OCI-M1 (cell line): Measurements from ENCODE around the gene SUMO2.
"Not testable (repeated sequence)": the region's sequence is repeated elsewhere in the genome, so short reads cannot be mapped to it uniquely, and the experiment has no call there.

ENCODE experiments used
- DNase-seq: peaks from one replicate; lab custom pipeline; 2025; lab: John Stamatoyannopoulos, UW

The SUMO2 gene

DNA sequence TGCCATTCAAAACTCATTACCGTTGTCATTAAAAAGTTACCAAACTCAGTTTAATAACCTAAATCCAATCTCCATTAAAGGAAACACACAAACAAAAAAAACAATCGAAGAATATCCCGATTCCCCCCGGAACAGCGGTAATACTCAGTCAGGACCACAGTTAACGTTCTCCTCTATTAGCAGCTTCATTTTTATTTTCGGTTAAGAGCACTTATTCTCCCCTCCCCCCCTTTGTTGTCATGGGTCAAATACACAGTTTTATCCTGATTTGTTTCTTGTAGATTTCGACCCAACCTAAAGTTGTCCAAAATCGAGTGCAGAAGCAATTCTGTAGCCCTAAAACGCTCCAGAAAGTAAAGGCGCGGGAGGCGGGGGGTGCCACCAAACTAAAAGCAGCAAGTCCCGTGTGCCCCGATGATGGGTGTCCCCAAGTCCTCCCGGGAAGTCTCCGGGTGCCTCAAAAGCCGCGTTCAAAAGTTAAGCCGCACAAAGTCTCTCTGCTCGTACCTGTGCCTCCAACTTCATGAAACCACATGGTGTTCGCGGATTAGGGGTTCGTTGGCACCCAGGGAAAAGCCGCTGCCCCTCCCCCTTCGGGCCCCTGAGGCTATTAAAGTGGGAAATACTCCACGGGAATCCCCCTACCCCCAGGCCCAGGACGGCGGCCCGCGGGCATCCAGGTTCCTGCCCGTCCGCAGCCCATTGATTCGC is 996 bp downstream of the SUMO2 start:
- DNase-seq = peak; percentile 46

DNA sequence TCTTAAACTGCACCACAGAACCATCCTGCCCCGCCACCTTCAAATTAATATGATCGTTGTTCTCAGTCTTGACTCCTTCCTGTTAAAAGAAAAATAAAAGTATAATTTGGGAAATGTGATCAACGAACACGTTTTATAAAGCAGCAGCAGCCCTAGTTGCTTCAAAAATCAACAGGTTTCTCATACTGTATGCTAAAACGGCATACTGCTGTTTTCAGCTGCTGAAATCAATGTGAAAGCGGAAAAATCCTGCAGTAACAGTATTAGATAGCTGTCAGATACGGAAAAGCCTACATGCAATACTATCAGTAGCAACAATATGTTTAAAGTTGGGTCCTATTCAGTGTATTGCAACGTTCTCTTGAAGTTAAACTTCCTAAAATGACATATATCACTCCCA is 1.6 kb downstream of the SUMO2 start:
- DNase-seq = peak; percentile 30

DNA sequence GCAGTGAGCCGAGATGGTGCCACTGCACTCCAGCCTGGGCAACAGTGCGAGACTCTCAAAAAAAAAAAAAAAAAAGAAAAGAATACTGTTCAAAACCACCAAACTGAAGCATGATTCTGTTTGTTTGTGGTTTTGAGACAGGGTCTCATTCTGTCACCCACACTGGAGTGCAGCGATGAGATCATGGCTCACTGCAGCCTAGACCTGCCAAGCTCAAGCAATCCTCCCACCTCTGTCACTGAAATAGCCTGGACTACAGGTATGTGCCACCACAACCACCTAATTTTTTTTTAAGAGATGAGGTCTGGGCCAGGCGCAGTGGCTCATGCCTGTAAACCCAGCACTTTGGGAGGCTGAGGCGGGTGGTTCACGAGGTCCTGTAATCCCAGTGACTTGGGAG is 4.3 kb downstream of the SUMO2 start:
- no peak for DNase-seq

DNA sequence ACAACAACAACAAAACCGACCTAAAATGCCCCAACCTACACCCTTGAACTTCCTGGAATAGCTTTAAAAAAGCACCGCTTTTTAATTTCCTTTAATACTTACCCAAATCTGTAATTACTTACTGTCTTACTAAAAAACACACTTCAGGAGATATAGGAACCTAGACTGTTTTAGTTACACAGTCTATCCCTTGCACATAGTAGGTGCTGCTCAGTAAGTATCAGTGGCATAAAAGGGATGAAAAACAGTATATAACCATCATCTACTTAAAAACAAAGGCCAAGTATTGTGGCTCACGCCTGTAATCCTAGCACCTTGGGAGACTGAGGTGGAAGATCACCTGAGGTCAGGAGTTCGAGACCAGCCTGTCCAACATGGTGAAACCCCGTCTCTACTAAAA is 6.1 kb downstream of the SUMO2 start:
- no peak for DNase-seq

DNA sequence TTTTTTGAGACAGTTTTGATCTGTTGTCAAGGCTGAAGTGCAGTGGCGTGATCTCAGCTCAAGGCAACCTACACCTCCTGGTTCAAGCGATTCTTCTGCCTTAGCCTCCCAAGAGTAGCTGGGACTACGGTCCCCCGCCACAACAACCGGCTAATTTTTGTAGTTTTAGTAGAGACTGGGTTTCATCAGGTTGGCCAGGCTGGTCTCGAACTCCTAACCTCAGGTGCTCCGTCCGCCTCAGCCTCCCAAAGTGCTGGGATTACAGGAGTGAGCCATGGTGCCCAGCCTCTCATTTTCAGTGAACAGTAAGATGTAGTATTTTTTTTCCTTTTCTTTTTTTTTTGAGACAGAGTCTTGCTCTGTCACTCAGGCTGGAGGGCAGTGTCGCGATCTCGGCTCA is 7.8 kb downstream of the SUMO2 start:
- no peak for DNase-seq

DNA sequence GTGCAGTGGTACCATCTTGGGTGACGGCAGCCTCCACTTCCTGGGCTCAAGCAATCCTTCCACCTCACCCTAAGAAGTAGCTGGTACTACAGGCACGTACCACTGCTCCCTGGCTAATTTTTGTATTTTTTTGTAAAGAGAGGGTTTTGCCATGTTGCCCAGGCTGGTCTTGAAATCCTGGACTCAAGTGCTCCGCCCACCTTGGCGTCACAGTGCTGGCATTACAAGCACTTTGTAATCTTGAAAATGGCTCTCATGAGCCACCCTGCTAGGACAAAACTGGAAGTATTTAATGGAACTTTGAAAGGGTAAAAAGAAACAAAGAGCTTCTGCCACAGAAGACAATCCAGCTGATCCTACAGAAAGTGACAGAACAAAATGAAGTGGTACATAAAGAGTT is 9.2 kb downstream of the SUMO2 start:
- DNase-seq = no peak

DNA sequence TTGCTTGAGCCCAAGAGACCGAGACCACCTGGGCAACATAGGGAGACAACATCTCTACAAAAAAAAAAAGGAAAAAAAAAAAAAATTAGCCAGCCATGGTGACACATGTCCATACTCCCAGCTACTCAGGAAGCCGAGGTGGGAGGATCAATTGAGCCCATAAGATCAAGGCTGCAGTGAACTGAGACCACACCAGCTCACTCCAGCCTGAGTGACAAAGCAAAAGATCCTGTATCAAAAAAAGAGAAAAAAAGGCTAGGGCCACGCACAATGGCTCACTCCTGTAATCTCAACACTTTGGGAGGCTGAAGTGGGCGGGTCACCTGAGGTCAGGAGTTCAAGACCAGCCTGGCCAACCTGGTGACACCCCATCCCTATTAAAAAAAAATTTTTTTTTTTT is 13.8 kb downstream of the SUMO2 start:
- no peak for DNase-seq

DNA sequence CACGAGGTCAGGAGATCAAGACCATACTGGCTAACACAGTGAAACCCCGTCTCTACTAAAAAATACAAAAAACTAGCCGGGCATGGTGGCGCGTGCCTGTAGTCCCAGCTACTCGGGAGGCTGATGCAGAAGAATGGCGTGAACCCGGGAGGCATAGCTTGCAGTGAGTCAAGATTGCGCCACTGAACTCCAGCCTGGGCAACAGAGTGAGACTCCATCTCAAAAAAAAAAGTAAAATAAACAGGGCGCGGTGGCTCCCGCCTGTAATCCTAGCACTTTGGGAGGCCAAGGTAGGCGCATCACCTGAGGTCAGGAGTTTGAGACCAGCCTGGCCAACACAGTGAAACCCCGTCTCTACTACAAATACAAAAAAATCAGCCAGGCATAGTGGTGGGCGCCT is 18.2 kb downstream of the SUMO2 start:
- DNase-seq = not testable (repeated sequence)

DNA sequence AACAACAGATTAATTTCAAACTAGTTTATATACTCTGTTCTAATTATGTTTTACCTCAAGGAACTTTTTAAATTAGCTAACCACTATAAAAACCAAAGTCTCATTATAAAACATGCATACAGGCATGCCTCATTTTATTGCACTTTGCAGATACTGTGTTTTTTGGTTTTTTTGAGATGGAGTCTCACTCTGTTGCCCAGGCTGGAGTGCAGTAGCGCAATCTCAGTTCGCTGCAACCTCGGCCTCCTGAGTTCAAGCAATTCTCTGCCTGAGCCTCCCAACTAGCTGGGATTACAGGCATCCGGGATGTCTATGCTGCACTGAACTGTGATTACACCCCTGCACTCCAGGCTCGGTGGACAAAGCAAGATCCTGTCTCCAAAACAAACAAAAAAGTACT is 19.7 kb downstream of the SUMO2 start:
- no peak for DNase-seq

DNA sequence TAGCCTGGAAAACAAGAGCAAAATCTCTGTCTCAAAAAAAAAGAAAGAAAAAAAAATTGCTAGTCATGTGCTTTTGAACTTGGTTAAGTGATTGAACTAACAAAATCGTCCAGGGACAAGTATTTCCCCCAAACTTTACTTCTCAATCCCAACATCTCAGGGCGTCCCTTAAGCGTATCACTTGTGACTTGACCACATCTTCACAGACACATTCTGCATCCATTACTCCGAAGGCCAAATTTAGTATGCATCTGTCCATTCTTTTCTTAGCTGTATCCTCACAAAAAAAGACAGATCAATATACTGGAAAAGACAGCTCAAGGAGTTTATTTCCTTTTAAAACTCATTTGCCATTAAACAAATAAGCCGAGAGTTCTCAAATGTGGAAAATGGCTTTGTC is 22.5 kb downstream of the SUMO2 start:
- DNase-seq = no peak

DNA sequence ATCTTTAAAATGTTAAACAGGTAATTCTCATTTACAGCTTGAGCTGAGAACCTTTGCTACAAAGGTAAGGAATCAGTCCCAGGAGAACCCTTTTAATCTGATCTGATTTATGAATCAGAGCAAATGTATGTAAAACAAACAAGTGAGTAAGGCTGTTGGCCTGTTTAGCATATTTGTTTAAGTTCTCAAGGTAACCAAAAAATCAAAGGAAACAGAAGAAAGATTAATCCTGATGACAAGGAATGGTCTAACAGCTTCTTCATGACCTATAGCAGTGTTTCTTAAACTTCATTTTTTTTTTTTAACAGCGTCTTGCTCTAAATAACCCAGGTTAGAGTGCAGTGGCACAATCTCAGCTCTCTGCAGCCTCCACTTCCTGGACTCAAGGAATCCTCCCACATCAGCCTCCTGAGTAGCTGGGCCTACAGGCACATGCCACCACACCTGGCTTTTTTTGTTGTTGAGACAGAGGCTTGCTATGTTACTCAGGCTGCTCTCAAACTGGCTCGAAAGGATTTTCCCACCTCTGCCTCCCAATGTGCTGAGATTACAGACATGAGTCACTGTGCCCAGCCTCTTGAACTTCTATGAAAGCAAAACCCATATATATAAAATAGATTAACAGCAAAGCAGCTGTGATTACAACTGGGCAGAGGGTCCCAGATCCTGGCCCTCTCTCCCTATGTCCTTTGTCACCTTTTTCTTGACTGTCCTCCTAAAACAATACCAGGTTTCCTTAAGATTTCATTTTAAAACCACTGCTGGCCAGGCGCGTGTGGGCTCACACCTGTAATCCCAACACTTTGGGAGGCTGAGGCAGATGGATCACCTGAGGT is 23.3 kb downstream of the SUMO2 start:
- no peak for DNase-seq

DNA sequence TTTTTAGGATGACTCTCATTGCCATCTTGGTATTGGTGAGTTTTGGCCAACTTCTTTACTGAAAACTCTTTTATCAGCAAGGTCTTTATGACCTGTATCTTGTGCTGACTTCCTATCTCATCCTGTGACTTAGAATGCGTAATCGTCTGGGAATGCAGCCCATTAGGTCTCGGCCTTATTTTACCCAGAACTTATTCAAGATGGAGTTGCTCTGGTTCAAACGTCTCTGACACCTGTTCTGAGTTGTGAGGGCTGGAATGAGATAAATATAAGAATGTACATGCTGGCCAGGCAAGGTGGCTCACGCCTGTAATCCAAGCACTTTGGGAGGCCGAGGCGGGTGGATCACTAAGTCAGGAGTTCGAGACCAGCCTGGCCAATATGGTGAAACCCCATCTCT is 24.3 kb downstream of the SUMO2 start:
- DNase-seq = not testable (repeated sequence)

DNA sequence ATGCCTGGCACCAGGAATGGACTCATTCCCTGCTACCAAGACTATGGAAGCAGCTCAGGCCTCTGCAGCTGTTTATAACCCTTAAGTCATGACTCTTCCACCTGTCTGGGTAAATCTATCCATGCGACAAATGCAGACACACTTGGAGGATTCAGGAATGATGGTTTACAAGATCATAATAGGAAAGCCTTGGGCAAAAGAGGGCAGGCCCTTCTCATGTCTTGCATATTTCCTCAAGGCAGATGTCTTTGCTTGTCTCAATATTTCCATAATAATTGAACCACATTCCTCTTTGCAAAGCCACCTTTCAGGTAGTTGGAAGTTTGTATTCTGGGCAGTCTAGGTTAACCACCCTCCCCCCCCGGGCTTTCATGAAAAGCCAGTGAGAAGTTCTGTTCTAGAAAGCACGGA is 27.6 kb downstream of the SUMO2 start:
- DNase-seq = no peak

DNA sequence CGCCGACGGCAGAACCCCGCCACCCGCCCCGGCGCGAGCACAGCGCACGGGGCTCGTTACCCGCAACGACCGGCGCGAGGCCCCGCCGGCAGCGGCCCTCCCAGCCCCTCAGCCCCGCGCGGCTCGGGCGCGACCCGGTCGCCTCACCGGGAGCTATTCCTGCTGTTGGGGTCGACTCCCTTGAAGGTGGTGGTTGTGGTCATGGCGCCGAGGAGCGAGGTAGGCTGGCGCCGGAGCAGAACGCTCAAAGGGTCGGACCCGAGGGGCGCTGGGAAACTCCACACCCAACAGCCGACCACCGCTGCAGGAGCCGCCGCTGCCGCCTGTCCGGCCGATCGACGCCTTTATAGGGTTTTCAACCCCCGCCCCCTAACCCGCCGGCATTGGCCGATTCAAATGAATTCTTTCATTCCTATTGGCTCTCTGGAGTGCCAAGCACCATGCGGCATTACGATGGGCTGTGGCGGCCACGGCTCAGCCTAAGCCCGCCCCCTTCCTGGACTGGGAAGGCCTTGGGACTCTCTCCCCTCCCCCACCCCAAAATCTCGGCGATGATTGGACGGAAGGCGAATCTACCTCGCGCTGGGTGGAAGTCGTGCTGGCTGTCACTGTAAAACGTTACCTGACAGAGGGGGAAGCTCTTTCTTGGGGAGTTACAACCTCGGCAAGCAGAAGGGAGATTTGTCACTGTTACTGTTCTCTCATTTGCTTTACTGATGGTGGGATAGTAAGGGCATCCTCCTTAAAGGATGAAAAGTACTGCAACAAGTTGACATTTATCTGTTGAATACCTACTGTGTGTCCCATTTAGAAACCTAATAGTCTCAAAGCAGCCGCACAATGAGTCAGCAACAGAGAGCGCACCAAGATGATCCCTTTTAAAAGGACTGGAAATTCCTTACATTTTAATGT is 28.3 kb downstream of the SUMO2 start, which contains the start of gene JPT1:
Gene JPT1 (minus strand): TSS at position 318 of the 912 bp plus-strand sequence. CDS start 115 bp downstream, at position 203.
- peak; percentile 99 for DNase-seq

DNA sequence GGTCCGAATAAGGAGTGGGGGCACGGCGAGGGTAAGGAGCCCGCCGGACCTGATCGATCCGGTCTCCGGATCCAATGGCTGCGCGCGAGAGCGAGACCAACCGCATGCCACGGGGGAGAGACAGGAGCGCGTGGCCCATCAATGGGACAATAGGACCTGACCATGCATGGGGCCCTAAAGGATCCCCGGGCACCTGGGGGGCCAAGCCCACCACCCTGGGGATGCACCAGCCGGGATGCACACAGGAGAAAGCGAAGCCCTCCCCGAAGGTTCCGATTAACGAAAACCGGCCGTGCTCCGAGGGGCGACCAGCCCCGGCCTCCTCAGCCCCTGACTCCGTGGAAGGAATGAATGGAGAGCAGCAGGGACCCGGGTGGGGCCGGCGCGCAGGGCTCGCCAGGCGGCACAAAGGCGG is 29.0 kb downstream of the SUMO2 start:
- DNase-seq = peak; percentile 43

DNA sequence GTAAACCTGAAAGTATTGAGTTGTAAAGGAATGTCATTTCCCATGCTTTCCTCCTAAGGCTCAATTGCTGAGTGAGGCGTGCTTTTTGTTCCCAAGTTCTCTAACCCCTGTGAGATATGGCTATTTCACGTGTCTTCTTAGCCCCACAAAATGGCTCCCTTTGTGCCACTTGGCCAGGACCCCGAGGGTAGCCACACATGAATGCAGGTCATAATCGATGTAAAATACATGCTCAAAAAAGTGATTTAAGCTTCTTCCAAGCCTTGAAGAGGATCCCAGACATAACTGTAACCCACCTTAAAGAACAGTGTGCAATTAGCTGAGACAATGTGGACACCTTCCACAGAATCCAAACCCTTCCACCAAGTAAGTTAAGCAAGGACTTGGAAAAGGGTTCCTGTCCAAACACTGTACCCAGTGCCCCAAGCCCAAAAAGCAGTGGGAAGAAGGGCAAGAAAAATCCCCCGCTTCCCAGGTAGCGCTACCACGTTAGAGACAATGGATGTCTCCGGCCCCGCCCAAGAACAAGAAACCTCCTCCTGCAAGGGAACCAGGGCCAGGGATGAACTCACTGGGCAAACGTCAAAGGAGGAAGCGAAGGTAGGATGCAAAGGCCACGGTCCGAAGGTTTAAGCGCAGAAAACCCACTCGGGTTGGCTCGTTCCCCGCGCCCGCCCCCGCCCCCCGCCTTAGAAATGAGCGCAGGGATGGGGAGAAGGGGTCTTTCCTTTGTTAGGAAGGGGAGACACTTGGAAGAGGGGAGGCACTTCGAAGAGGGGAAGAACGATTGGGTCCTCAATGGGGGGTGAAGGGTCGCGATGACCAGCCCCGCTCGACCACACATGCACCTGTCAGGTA is 29.6 kb downstream of the SUMO2 start:
- peak; percentile 58 for DNase-seq

DNA sequence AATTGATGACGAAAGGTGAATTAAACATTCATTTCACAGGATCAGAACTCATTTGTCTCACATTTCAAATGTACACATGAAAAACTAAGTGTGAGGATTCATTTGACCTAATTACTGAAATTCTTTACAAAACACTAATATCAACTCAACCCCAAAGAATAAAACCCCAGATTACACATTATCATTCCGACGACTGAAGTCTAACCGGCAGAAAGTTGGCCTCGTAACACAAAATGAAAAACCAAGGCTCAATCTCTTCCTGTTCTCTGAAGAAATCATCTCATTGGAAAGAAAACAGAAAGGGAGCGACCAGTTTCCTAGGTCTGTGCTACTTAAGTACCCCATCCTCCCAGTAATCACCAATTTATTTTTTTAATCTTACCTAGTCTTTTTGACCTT is 30.2 kb downstream of the SUMO2 start:
- no peak for DNase-seq

DNA sequence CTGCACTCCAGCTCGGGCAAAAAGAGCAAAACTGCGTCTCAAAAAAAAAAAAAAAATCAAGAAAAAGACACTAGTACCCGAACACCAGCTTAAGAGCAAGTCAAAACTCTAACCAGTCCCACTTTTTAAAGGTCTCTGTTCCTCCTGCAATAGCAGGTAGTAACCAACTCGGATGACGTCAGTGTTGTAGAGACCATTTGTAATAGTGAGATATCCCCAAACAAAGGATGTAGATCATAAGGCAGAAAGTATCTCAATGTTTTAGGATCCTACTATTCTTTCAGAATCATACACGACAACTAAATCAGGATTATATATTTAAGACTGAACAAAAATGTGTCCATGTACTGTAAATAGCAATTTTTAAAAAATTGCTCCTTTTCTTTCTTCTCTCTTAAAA is 30.8 kb downstream of the SUMO2 start:
- DNase-seq = peak; percentile 12

DNA sequence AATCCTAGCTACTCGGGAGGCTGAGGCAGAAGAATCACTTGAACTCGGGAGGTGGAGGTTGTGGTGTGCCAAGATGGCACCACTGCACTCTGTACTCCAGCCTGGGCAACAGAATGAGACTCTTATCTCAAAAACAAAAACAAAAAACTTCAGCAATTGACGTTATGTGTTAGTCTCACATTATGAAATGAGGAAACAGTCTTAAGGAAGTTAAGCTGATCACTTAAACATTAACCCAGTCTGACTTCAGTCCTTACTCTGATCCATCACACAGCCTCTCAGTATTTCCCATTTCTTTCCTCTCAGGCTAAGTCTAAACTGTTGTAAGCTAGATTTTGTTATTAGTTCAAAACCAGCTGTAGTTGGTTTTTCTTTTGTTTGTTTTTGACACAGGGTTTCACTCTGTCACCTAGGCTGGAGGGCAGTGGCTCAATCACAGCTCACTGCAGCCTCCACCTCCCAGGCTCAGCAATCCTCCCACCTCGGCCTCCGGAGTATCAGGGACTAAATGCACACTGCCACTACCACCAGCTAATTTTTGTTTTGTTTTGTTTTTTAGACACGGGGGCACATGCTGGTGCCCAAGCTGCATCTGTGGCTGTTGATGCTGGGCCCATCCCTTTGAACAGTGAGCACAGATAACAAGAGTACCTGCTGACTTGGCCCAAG is 34.7 kb downstream of the SUMO2 start:
- DNase-seq = no peak

DNA sequence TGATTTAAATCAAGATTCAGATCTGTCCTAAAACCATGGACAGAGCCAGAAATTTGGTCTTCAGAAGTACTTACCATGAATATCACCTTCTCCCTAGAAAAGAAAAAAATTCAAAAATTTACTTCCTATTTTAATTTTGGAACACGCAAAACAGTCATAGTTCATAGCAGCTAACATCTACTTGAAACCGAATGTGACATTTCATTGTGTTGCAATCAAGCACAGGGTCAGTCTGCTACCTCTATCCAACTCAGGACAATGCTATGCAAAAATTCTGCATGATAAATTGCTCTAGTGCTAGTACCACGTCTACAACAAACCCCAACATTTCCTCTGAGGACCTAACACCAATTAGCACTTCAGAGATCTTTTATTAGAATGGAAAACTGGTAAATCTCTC is 36.2 kb downstream of the SUMO2 start:
- DNase-seq = no peak
